ENCODE results near the gene TMEM8B. TPM values are rescaled to one million over a fixed set of nuclear protein-coding genes. Genes with fewer than 3 reads are reported as not detected.
A peak's percentile ranks its signal among the peaks of the same experiment; 100 is the strongest.

The TMEM8B gene
- total and polyA plus RNA-seq, 10 of the 15 experiments (the other 5 are each of a cell fraction or from before 2014, with no cell fraction given) = 0.19 to 7.6 (median 2.5) TPM

- Histone ChIP-seq H3K4me3 (no peak overlapping the region), H3K4me1 (ENCODE audit: control insufficient read depth, insufficient read depth, low read length) (no peaks in the 10 kb centered on the region), H3K9me3 (replicated peaks; ENCODE audit: control insufficient read depth, insufficient read depth, low read length) (peaks cover 2% of the 10 kb centered on the region; the same call in 2 of the 3 replicates), H3K36me3 (ENCODE audit: control insufficient read depth in 2 of 2, insufficient read depth in 2 of 2, low read length in 1 of 2) (no peaks in the 10 kb centered on the region), H3K4me2 (ENCODE audit: control insufficient read depth, insufficient read depth) (no peak overlapping the region), H3K27me3 (replicated peaks in 1 of 2; ENCODE audit: control insufficient read depth in 2 of 2, insufficient read depth in 2 of 2, low read length in 1 of 2) (no peaks in the 10 kb centered on the region; a peak in 1 of 4 replicates), H4K20me1 (ENCODE audit: control insufficient read depth, insufficient read depth) (no peaks in the 10 kb centered on the region), H3K27ac (ENCODE audit: control insufficient read depth, insufficient read depth) (no peak overlapping the region), H3K9ac (ENCODE audit: control insufficient read depth, insufficient read depth, low read length) (no peak overlapping the region), H2AFZ (ENCODE audit: control insufficient read depth, low read depth, low read length) (no peak overlapping the region), H3K79me2 (ENCODE audit: control insufficient read depth, insufficient read depth, low read length) (no peaks in the 10 kb centered on the region)
- DNase-seq (ENCODE audit: low read depth, low spot score) (no peak), ATAC-seq (peak; percentile 34; the same call in 2 of the 3 replicates), FAIRE-seq (no peak)
- BruUV-seq (replicated peaks) = no TSS peak
- ChIA-PET SMC1A (ENCODE audit: uncharacterized antibody, unreplicated experiment) (no interaction called here), POLR2A (interaction anchor here (0.7 kb wide), 1 partner anchor 502 kb away, joined by 6 read pairs; no protein-coding TSS in a partner anchor), RAD21 (ENCODE audit: unreplicated experiment) (no interaction called here), CTCF (interaction anchor here (0.6 kb wide), 1 partner anchor 177 kb away, joined by 3 read pairs; no protein-coding TSS in a partner anchor)
- TF ChIP-seq PML (IDR thresholded peaks at IDR 0.05; ENCODE audit: low read length) (no peak), CHD4 (IDR thresholded peaks at IDR 0.05) (peak; percentile 77; the same call in 1 of the 2 replicates), KDM1A (IDR thresholded peaks at IDR 0.05; ENCODE audit: borderline replicate concordance) (no peak)
- intact Hi-C loops (cut with micrococcal nuclease; ENCODE audit: unreplicated experiment) = no loop called here
- in situ Hi-C loops (cut with MboI) = no loop called here
- WGBS (ENCODE audit: insufficient coverage, insufficient replicate concordance, low lambda C conversion rate, missing lambda C conversion rate) = 52% methylated on average over 9 of the region's 9 CpGs
Observed at GRCh38 chr9:35914301-35914807, 85.3 kb downstream of the TMEM8B start.

Small RNA genes within 50 kb of the gene (small RNA-seq; reads per million reads assigned to genes)
- 0.12 reads per million for gene HINT2

Other genes with a start within 250 kb of the TMEM8B start
Only the 7 nearest of the 22 such genes appear.
- gene MSMP, start 75.0 kb upstream of the TMEM8B start, total RNA-seq (2014; rRNA removed) = not detected in 2 replicates
- not detected in 2 replicates for gene MSMP, start 75.0 kb upstream of the TMEM8B start, total RNA-seq (2014; rRNA removed; fragmentation: Illumina TruSeq; extraction: Trizol)
- gene MSMP, start 75.0 kb upstream of the TMEM8B start, total RNA-seq (2021) = 1.1 and 2.4 TPM in 2 replicates
- not detected in 2 replicates for gene MSMP, start 75.0 kb upstream of the TMEM8B start, polyA plus RNA-seq (2011; rRNA removed)
- gene MSMP, start 75.0 kb upstream of the TMEM8B start, polyA plus RNA-seq (2014; fragmentation: Illumina TruSeq; extraction: Trizol) = 0.47 TPM in 1 of 2 replicates, not detected in the other
- gene MSMP, start 75.0 kb upstream of the TMEM8B start, polyA plus RNA-seq (2014; fragmentation: Nextera tagmentation; extraction: Ambion mirVana) = under 1 TPM; 0.33 to 0.90 TPM
- not detected in 2 replicates for gene MSMP, start 75.0 kb upstream of the TMEM8B start, polyA plus RNA-seq (2014; rRNA removed)
- gene MSMP, start 75.0 kb upstream of the TMEM8B start, polyA plus RNA-seq (2016; fragmentation: Nextera tagmentation; extraction: Ambion mirVana) = 1 to 10 TPM in 1 of 2 experiments, under 1 TPM in 1; 0.82 to 1.5 TPM
- gene NPR2, start 37.6 kb upstream of the TMEM8B start, total RNA-seq (2014; rRNA removed) = 4.1 and 4.3 TPM in 2 replicates
- 4.2 and 5.2 TPM in 2 replicates for gene NPR2, start 37.6 kb upstream of the TMEM8B start, total RNA-seq (2014; rRNA removed; fragmentation: Illumina TruSeq; extraction: Trizol)
- 7.4 and 8.6 TPM in 2 replicates for gene NPR2, start 37.6 kb upstream of the TMEM8B start, total RNA-seq (2021)
- 18.0 and 20.9 TPM in 2 replicates for gene NPR2, start 37.6 kb upstream of the TMEM8B start, polyA plus RNA-seq (2011; rRNA removed)
- 7.7 and 9.2 TPM in 2 replicates for gene NPR2, start 37.6 kb upstream of the TMEM8B start, polyA plus RNA-seq (2014; fragmentation: Illumina TruSeq; extraction: Trizol)
- gene NPR2, start 37.6 kb upstream of the TMEM8B start, polyA plus RNA-seq (2014; fragmentation: Nextera tagmentation; extraction: Ambion mirVana) = 1 to 10 TPM; 6.7 to 7.1 TPM
- 7.0 and 8.5 TPM in 2 replicates for gene NPR2, start 37.6 kb upstream of the TMEM8B start, polyA plus RNA-seq (2014; rRNA removed)
- gene NPR2, start 37.6 kb upstream of the TMEM8B start, polyA plus RNA-seq (2016; fragmentation: Nextera tagmentation; extraction: Ambion mirVana) = 1 to 10 TPM; 2.0 to 2.4 TPM
- gene SPAG8, start 17.0 kb upstream of the TMEM8B start, total RNA-seq (2014; rRNA removed) = 1.1 and 1.3 TPM in 2 replicates
- 0.28 and 0.72 TPM in 2 replicates for gene SPAG8, start 17.0 kb upstream of the TMEM8B start, total RNA-seq (2014; rRNA removed; fragmentation: Illumina TruSeq; extraction: Trizol)
- 0.72 and 0.98 TPM in 2 replicates for gene SPAG8, start 17.0 kb upstream of the TMEM8B start, total RNA-seq (2021)
- 0.86 and 0.95 TPM in 2 replicates for gene SPAG8, start 17.0 kb upstream of the TMEM8B start, polyA plus RNA-seq (2011; rRNA removed)
- 0.47 and 1.4 TPM in 2 replicates for gene SPAG8, start 17.0 kb upstream of the TMEM8B start, polyA plus RNA-seq (2014; fragmentation: Illumina TruSeq; extraction: Trizol)
- gene SPAG8, start 17.0 kb upstream of the TMEM8B start, polyA plus RNA-seq (2014; fragmentation: Nextera tagmentation; extraction: Ambion mirVana) = under 1 TPM; 0.40 to 0.55 TPM
- gene SPAG8, start 17.0 kb upstream of the TMEM8B start, polyA plus RNA-seq (2014; rRNA removed) = 0.65 and 1.2 TPM in 2 replicates
- under 1 TPM; 0.77 to 0.91 TPM for gene SPAG8, start 17.0 kb upstream of the TMEM8B start, polyA plus RNA-seq (2016; fragmentation: Nextera tagmentation; extraction: Ambion mirVana)
- 49.4 and 56.9 TPM in 2 replicates for gene HINT2, start 14.2 kb upstream of the TMEM8B start, total RNA-seq (2014; rRNA removed)
- gene HINT2, start 14.2 kb upstream of the TMEM8B start, total RNA-seq (2014; rRNA removed; fragmentation: Illumina TruSeq; extraction: Trizol) = 40.7 and 41.0 TPM in 2 replicates
- 59.2 and 59.9 TPM in 2 replicates for gene HINT2, start 14.2 kb upstream of the TMEM8B start, total RNA-seq (2021)
- gene HINT2, start 14.2 kb upstream of the TMEM8B start, polyA plus RNA-seq (2011; rRNA removed) = 27.6 and 33.3 TPM in 2 replicates
- 46.0 and 46.6 TPM in 2 replicates for gene HINT2, start 14.2 kb upstream of the TMEM8B start, polyA plus RNA-seq (2014; fragmentation: Illumina TruSeq; extraction: Trizol)
- 10 to 100 TPM; 12.1 to 32.0 TPM for gene HINT2, start 14.2 kb upstream of the TMEM8B start, polyA plus RNA-seq (2014; fragmentation: Nextera tagmentation; extraction: Ambion mirVana)
- 65.0 and 69.1 TPM in 2 replicates for gene HINT2, start 14.2 kb upstream of the TMEM8B start, polyA plus RNA-seq (2014; rRNA removed)
- 100 to 1,000 TPM; 130 to 144 TPM for gene HINT2, start 14.2 kb upstream of the TMEM8B start, polyA plus RNA-seq (2016; fragmentation: Nextera tagmentation; extraction: Ambion mirVana)
- not detected in 2 replicates for gene FAM221B, start 496 bp upstream of the TMEM8B start, total RNA-seq (2014; rRNA removed)
- gene FAM221B, start 496 bp upstream of the TMEM8B start, total RNA-seq (2014; rRNA removed; fragmentation: Illumina TruSeq; extraction: Trizol) = not detected in 2 replicates
- gene FAM221B, start 496 bp upstream of the TMEM8B start, total RNA-seq (2021) = not detected in 2 replicates
- 0.07 TPM in 1 of 2 replicates, not detected in the other for gene FAM221B, start 496 bp upstream of the TMEM8B start, polyA plus RNA-seq (2011; rRNA removed)
- gene FAM221B, start 496 bp upstream of the TMEM8B start, polyA plus RNA-seq (2014; fragmentation: Illumina TruSeq; extraction: Trizol) = not detected in 2 replicates
- gene FAM221B, start 496 bp upstream of the TMEM8B start, polyA plus RNA-seq (2014; fragmentation: Nextera tagmentation; extraction: Ambion mirVana) = under 1 TPM in 1 of 2 experiments, not detected in 1; 0.02 TPM
- 0.03 TPM in 1 of 2 replicates, not detected in the other for gene FAM221B, start 496 bp upstream of the TMEM8B start, polyA plus RNA-seq (2014; rRNA removed)
- gene FAM221B, start 496 bp upstream of the TMEM8B start, polyA plus RNA-seq (2016; fragmentation: Nextera tagmentation; extraction: Ambion mirVana) = under 1 TPM; 0.04 to 0.12 TPM
- gene OR13J1, start 41.2 kb downstream of the TMEM8B start, total RNA-seq (2014; rRNA removed) = not detected in 2 replicates
- gene OR13J1, start 41.2 kb downstream of the TMEM8B start, total RNA-seq (2014; rRNA removed; fragmentation: Illumina TruSeq; extraction: Trizol) = not detected in 2 replicates
- gene OR13J1, start 41.2 kb downstream of the TMEM8B start, total RNA-seq (2021) = not detected in 2 replicates
- gene OR13J1, start 41.2 kb downstream of the TMEM8B start, polyA plus RNA-seq (2011; rRNA removed) = not detected in 2 replicates
- not detected in 2 replicates for gene OR13J1, start 41.2 kb downstream of the TMEM8B start, polyA plus RNA-seq (2014; fragmentation: Illumina TruSeq; extraction: Trizol)
- not detected for gene OR13J1, start 41.2 kb downstream of the TMEM8B start, polyA plus RNA-seq (2014; fragmentation: Nextera tagmentation; extraction: Ambion mirVana)
- not detected in 2 replicates for gene OR13J1, start 41.2 kb downstream of the TMEM8B start, polyA plus RNA-seq (2014; rRNA removed)
- not detected for gene OR13J1, start 41.2 kb downstream of the TMEM8B start, polyA plus RNA-seq (2016; fragmentation: Nextera tagmentation; extraction: Ambion mirVana)
- gene HRCT1, start 77.0 kb downstream of the TMEM8B start, total RNA-seq (2014; rRNA removed) = not detected in 2 replicates
- gene HRCT1, start 77.0 kb downstream of the TMEM8B start, total RNA-seq (2014; rRNA removed; fragmentation: Illumina TruSeq; extraction: Trizol) = not detected in 2 replicates
- not detected in 2 replicates for gene HRCT1, start 77.0 kb downstream of the TMEM8B start, total RNA-seq (2021)
- gene HRCT1, start 77.0 kb downstream of the TMEM8B start, polyA plus RNA-seq (2011; rRNA removed) = not detected in 2 replicates
- not detected in 2 replicates for gene HRCT1, start 77.0 kb downstream of the TMEM8B start, polyA plus RNA-seq (2014; fragmentation: Illumina TruSeq; extraction: Trizol)
- gene HRCT1, start 77.0 kb downstream of the TMEM8B start, polyA plus RNA-seq (2014; fragmentation: Nextera tagmentation; extraction: Ambion mirVana) = not detected
- not detected in 2 replicates for gene HRCT1, start 77.0 kb downstream of the TMEM8B start, polyA plus RNA-seq (2014; rRNA removed)
- gene HRCT1, start 77.0 kb downstream of the TMEM8B start, polyA plus RNA-seq (2016; fragmentation: Nextera tagmentation; extraction: Ambion mirVana) = not detected

Data from GM12878 (cell line).